ENCODE results near the gene ARRDC2.
A peak's percentile ranks its signal among the peaks of the same experiment; 100 is the strongest.

ARRDC2 gene

GRCh38 chr19:18059297-18059696, 51.3 kb downstream of the ARRDC2 start:
- DNase-seq, result no peak

GRCh38 chr19:18059902-18060301, 51.9 kb downstream of the ARRDC2 start:
- peak; percentile 7 for DNase-seq

- DNase-seq, result no peak
Observed at GRCh38 chr19:18060472-18060871, 52.5 kb downstream of the ARRDC2 start.

- no peak for DNase-seq
Observed at GRCh38 chr19:18062028-18062427, 54.1 kb downstream of the ARRDC2 start.

- DNase-seq, result no peak
Observed at GRCh38 chr19:18063463-18063862, 55.5 kb downstream of the ARRDC2 start.

Measured in OCI-M1 (cell line).